Effector memory CD4-positive, alpha-beta T cell (primary cell): ENCODE data around the gene NAT10.

Source experiments
- DNase-seq, 3 donors: peaks; one replicate each; pipeline ENCODE4 v3.0.0-alpha.2; 2020
- H3K27ac ChIP-seq: 2 replicates; pipeline ENCODE4 v1.7.0; 2013; ENCODE audit warnings: mild to moderate bottlenecking, low read length, moderate library complexity; ENCODE audit not compliant: insufficient read depth, poor library complexity, severe bottlenecking
- H3K27me3 ChIP-seq: replicated peaks from 2 replicates; pipeline ENCODE4 v1.7.0; 2013; ENCODE audit warnings: mild to moderate bottlenecking, low read length; ENCODE audit not compliant: insufficient read depth, control insufficient read depth, poor library complexity, severe bottlenecking
- H3K36me3 ChIP-seq: 2 replicates; pipeline ENCODE4 v1.7.0; 2013; ENCODE audit warnings: mild to moderate bottlenecking, low read length, moderate library complexity; ENCODE audit not compliant: control insufficient read depth, insufficient read depth
- H3K4me1 ChIP-seq: 2 replicates; pipeline ENCODE4 v1.7.0; 2013; ENCODE audit warnings: low read length, mild to moderate bottlenecking; ENCODE audit not compliant: control insufficient read depth, insufficient read depth, poor library complexity, severe bottlenecking
- H3K4me3 ChIP-seq: 2 replicates; pipeline ENCODE4 v1.7.0; 2013; ENCODE audit warnings: low read length, low read depth, mild to moderate bottlenecking; ENCODE audit not compliant: insufficient read depth, poor library complexity, severe bottlenecking
- H3K9me3 ChIP-seq: 2 replicates; pipeline ENCODE4 v1.7.0; 2013; ENCODE audit warnings: mild to moderate bottlenecking, low read length, moderate library complexity; ENCODE audit not compliant: control insufficient read depth

The NAT10 gene

GRCh38 chr11:34104680-34105078, 750 bp upstream of the NAT10 start:
- no peak for DNase-seq
- no peaks in the 10 kb centered on the region for H3K9me3 ChIP-seq
- peak overlapping the region; percentile 90 for H3K27ac ChIP-seq
- H3K36me3 ChIP-seq: peaks cover 20% of the 10 kb centered on the region
- H3K4me3 ChIP-seq: peak overlapping the region; percentile 71
- H3K4me1 ChIP-seq: peaks cover 14% of the 10 kb centered on the region
- H3K27me3 ChIP-seq: no peaks in the 10 kb centered on the region

GRCh38 chr11:34105957-34106504, 602 bp downstream of the NAT10 start:
- Histone ChIP-seq H3K4me1 (peaks cover 14% of the 10 kb centered on the region), H3K36me3 (peaks cover 24% of the 10 kb centered on the region), H3K9me3 (no peaks in the 10 kb centered on the region), H3K27me3 (no peaks in the 10 kb centered on the region), H3K27ac (peak overlapping the region; percentile 90), H3K4me3 (peak overlapping the region; percentile 71)
- DNase-seq: no peak

GRCh38 chr11:34111722-34112270, 6.4 kb downstream of the NAT10 start:
- Histone ChIP-seq H3K27me3 (no peaks in the 10 kb centered on the region), H3K4me1 (peaks cover under 1% of the 10 kb centered on the region), H3K9me3 (no peaks in the 10 kb centered on the region), H3K36me3 (peaks cover 77% of the 10 kb centered on the region), H3K27ac (no peak overlapping the region), H3K4me3 (no peak overlapping the region)
- DNase-seq: no peak

- Histone ChIP-seq H3K4me1 (no peaks in the 10 kb centered on the region), H3K4me3 (no peak overlapping the region), H3K27me3 (no peaks in the 10 kb centered on the region), H3K36me3 (peaks cover 94% of the 10 kb centered on the region), H3K9me3 (no peaks in the 10 kb centered on the region), H3K27ac (no peak overlapping the region)
- no peak for DNase-seq
Measured at GRCh38 chr11:34114014-34114413, 8.6 kb downstream of the NAT10 start.

GRCh38 chr11:34114471-34114870, 9.0 kb downstream of the NAT10 start:
- Histone ChIP-seq H3K27ac (no peak overlapping the region), H3K9me3 (no peaks in the 10 kb centered on the region), H3K4me3 (no peak overlapping the region), H3K27me3 (no peaks in the 10 kb centered on the region), H3K36me3 (peaks cover 94% of the 10 kb centered on the region), H3K4me1 (no peaks in the 10 kb centered on the region)
- no peak for DNase-seq

GRCh38 chr11:34120651-34121050, 15.2 kb downstream of the NAT10 start:
- Histone ChIP-seq H3K36me3 (peaks cover 92% of the 10 kb centered on the region), H3K27me3 (no peaks in the 10 kb centered on the region)

GRCh38 chr11:34124885-34125668, 19.6 kb downstream of the NAT10 start:
- no peak overlapping the region for H3K27ac ChIP-seq
- H3K4me1 ChIP-seq: no peaks in the 10 kb centered on the region
- no peak for DNase-seq
- H3K4me3 ChIP-seq: no peak overlapping the region
- no peaks in the 10 kb centered on the region for H3K9me3 ChIP-seq
- no peaks in the 10 kb centered on the region for H3K27me3 ChIP-seq
- H3K36me3 ChIP-seq: peaks cover 81% of the 10 kb centered on the region

More at GRCh38 chr11:34120651-34121050, 15.2 kb downstream of the NAT10 start:
- Histone ChIP-seq H3K27ac (no peak overlapping the region), H3K9me3 (no peaks in the 10 kb centered on the region), H3K4me3 (no peak overlapping the region), H3K4me1 (no peaks in the 10 kb centered on the region)
- DNase-seq: no peak

GRCh38 chr11:34126959-34127848, 21.8 kb downstream of the NAT10 start:
- Histone ChIP-seq H3K9me3 (no peaks in the 10 kb centered on the region), H3K27ac (no peak overlapping the region), H3K4me1 (no peaks in the 10 kb centered on the region), H3K4me3 (no peak overlapping the region), H3K27me3 (no peaks in the 10 kb centered on the region), H3K36me3 (peaks cover 83% of the 10 kb centered on the region)
- DNase-seq: no peak

- H3K4me3 ChIP-seq: no peak overlapping the region
- H3K27ac ChIP-seq: no peak overlapping the region
- no peaks in the 10 kb centered on the region for H3K4me1 ChIP-seq
- H3K27me3 ChIP-seq: no peaks in the 10 kb centered on the region
- no peaks in the 10 kb centered on the region for H3K9me3 ChIP-seq
- DNase-seq: no peak
- H3K36me3 ChIP-seq: peaks cover 82% of the 10 kb centered on the region
Measured at GRCh38 chr11:34128824-34129223, 23.4 kb downstream of the NAT10 start.
